ENCODE measurements around the gene ORMDL1. TPM values are rescaled to one million over a fixed set of nuclear protein-coding genes. Genes with fewer than 3 reads are reported as not detected.

The ORMDL1 gene
- total RNA-seq, 1 experiment from 2014 or later = 58.4 TPM

DNA sequence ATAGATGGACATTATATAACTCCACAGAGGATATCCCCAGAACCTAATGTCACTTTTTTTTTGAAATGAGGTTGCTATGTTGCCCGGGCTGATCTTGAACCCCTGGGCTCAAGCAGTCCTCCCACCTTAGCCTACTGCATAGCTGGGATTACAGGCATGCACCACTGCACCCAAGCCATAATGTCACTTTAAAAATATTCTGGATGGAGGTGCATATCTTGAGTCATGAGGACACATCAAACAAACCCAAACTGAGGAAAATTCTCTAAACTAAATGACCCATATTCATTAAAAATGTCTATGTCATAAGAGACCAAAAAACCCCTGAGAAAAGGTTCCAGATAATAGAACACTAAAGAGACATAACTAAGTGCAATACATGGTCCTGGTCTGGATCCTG is 57.9 kb downstream of the ORMDL1 start:
- no peaks in the 10 kb centered on the region for H3K9me3 Mint-ChIP-seq (ENCODE audit: low read depth, unreplicated experiment)
- no peak overlapping the region for H3K27ac Mint-ChIP-seq (ENCODE audit: unreplicated experiment)
- no peak overlapping the region for H3K4me3 Mint-ChIP-seq (ENCODE audit: low read depth, unreplicated experiment)
- no peaks in the 10 kb centered on the region for H3K27me3 Mint-ChIP-seq (ENCODE audit: unreplicated experiment)
- no TSS peak for BruUV-seq (replicated peaks)
- DNase-seq = no peak
- TF ChIP-seq CTCF (IDR thresholded peaks at IDR 0.05; ENCODE audit: unreplicated experiment) = no peak
- no peaks in the 10 kb centered on the region for H3K36me3 Mint-ChIP-seq (ENCODE audit: insufficient read depth, unreplicated experiment)
- intact Hi-C loops (cut with micrococcal nuclease; ENCODE audit: unreplicated experiment) = no loop called here
- no peaks in the 10 kb centered on the region for H3K4me1 Mint-ChIP-seq (ENCODE audit: low read depth, unreplicated experiment)
- CTCF ChIA-PET = no interaction called here

- no peak overlapping the region for H3K4me3 Mint-ChIP-seq (ENCODE audit: low read depth, unreplicated experiment)
- no peaks in the 10 kb centered on the region for H3K9me3 Mint-ChIP-seq (ENCODE audit: low read depth, unreplicated experiment)
- no TSS peak for BruUV-seq (replicated peaks)
- no peaks in the 10 kb centered on the region for H3K27me3 Mint-ChIP-seq (ENCODE audit: unreplicated experiment)
- TF ChIP-seq CTCF (IDR thresholded peaks at IDR 0.05; ENCODE audit: unreplicated experiment) = no peak
- no peaks in the 10 kb centered on the region for H3K4me1 Mint-ChIP-seq (ENCODE audit: low read depth, unreplicated experiment)
- no peaks in the 10 kb centered on the region for H3K36me3 Mint-ChIP-seq (ENCODE audit: insufficient read depth, unreplicated experiment)
- H3K27ac Mint-ChIP-seq (ENCODE audit: unreplicated experiment) = no peak overlapping the region
- intact Hi-C loops (cut with micrococcal nuclease; ENCODE audit: unreplicated experiment) = no loop called here
- no peak for DNase-seq
- CTCF ChIA-PET = no interaction called here
Measured at GRCh38 chr2:189723192-189723591, 60.9 kb downstream of the ORMDL1 start.

Other genes starting within 250 kb of the ORMDL1 start
- gene SLC40A1, start 203.6 kb downstream of the ORMDL1 start, total RNA-seq (2022) = 37.6 and 49.6 TPM in 2 replicates
- 29.1 and 30.7 TPM in 2 replicates for gene ASNSD1, start 122.9 kb downstream of the ORMDL1 start, total RNA-seq (2022)
- gene ANKAR, start 109.7 kb downstream of the ORMDL1 start, total RNA-seq (2022) = 2.1 and 6.3 TPM in 2 replicates
- gene OSGEPL1, start 21.5 kb downstream of the ORMDL1 start, total RNA-seq (2022) = 7.5 and 8.6 TPM in 2 replicates
- gene PMS1, start 111 bp upstream of the ORMDL1 start, total RNA-seq (2022) = 30.1 and 43.8 TPM in 2 replicates